Smooth muscle cell (in vitro differentiated cells): Measurements from ENCODE around the gene LENG8. TPM values are rescaled to one million over a fixed set of nuclear protein-coding genes. Genes with fewer than 3 reads are reported as not detected.

Source experiments
- DNase-seq: peaks from one replicate; lab custom pipeline; 2025; ENCODE audit not compliant: unreplicated experiment; lab: John Stamatoyannopoulos, UW
- H2AFZ ChIP-seq: fragments of 200-600 bp; sonication (generic); 2 replicates; pipeline ENCODE4 v1.6.0; 2016; ENCODE audit warnings: antibody characterized with exemption, low read depth, mild to moderate bottlenecking
- H3F3A ChIP-seq: fragments of 200-600 bp; sonication (generic); 2 replicates; pipeline ENCODE4 v1.6.0; 2017; ENCODE audit warnings: antibody characterized with exemption, low read depth
- H3K27ac ChIP-seq: fragments of 200-600 bp; sonication (generic); 2 replicates; pipeline ENCODE4 v1.5.1; 2016; ENCODE audit warnings: low read depth, mild to moderate bottlenecking
- H3K27me3 ChIP-seq: fragments of 200-600 bp; sonication (generic); 2 replicates; pipeline ENCODE4 v1.6.1; 2016; ENCODE audit warnings: low read depth, mild to moderate bottlenecking
- H3K36me3 ChIP-seq: fragments of 200-600 bp; sonication (generic); 2 replicates; pipeline ENCODE4 v1.5.1; 2016; ENCODE audit warnings: low read depth
- H3K4me1 ChIP-seq: fragments of 200-600 bp; sonication (generic); 2 replicates; pipeline ENCODE4 v1.5.1; 2016; ENCODE audit warnings: low read depth
- H3K4me2 ChIP-seq: fragments of 200-600 bp; sonication (generic); 2 replicates; pipeline ENCODE4 v1.6.0; 2016; ENCODE audit warnings: mild to moderate bottlenecking
- H3K4me3 ChIP-seq: fragments of 200-600 bp; sonication (generic); 2 replicates; pipeline ENCODE4 v1.5.1; 2016; ENCODE audit warnings: mild to moderate bottlenecking
- H3K79me2 ChIP-seq: fragments of 200-600 bp; sonication (generic); 2 replicates; pipeline ENCODE4 v1.6.0; 2016; ENCODE audit warnings: low read depth, mild to moderate bottlenecking
- H3K9ac ChIP-seq: fragments of 200-600 bp; sonication (generic); 2 replicates; pipeline ENCODE4 v1.6.0; 2016; ENCODE audit warnings: low read depth
- H3K9me3 ChIP-seq: fragments of 200-600 bp; sonication (generic); replicated peaks from 2 replicates; pipeline ENCODE4 v1.5.1; 2016; ENCODE audit warnings: low read depth
- H4K20me1 ChIP-seq: fragments of 200-600 bp; sonication (generic); 2 replicates; pipeline ENCODE4 v1.6.0; 2016; ENCODE audit warnings: low read depth
- CTCF ChIP-seq: fragments of 200-600 bp; sonication (generic); IDR thresholded peaks from 2 replicates; pipeline ENCODE4 v1.5.1; 2017; ENCODE audit warnings: borderline replicate concordance, mild to moderate bottlenecking, antibody characterized with exemption; ENCODE audit not compliant: insufficient read depth, poor library complexity, severe bottlenecking
- WGBS: methylation state at CpG from one replicate; pipeline ENCODE4 v1.1.7; 2016; ENCODE audit warnings: low lambda C conversion rate; 5-methylcytosine and 5-hydroxymethylcytosine counted together
- polyA plus RNA-seq: library from polyadenylated mRNA; unstranded; fragments of >200 nt; fragmentation: Nextera tagmentation; extraction: Ambion mirVana; gene quantifications from 2 replicates; pipeline ENCODE4 v1.2.1, GENCODE V29; 2016
- total RNA-seq: library from RNA; depleted of rRNA; stranded (reverse); fragments of >200 nt; gene quantifications from 2 replicates; pipeline ENCODE4 v1.2.3, GENCODE V29; 2014

The LENG8 gene
- total and polyA plus RNA-seq, 2 experiments from 2014 or later: 27.6 to 32.9 TPM

- Histone ChIP-seq H4K20me1 (peaks cover 65% of the 10 kb centered on the region), H3K27ac (peak overlapping the region; percentile 90), H3K79me2 (peaks cover 29% of the 10 kb centered on the region), H3F3A (peaks cover 35% of the 10 kb centered on the region), H3K9me3 (no peaks in the 10 kb centered on the region), H3K4me1 (no peaks in the 10 kb centered on the region), H3K9ac (no peak overlapping the region), H3K27me3 (no peaks in the 10 kb centered on the region), H3K4me2 (peak overlapping the region; percentile 98), H3K36me3 (peaks cover 7% of the 10 kb centered on the region), H2AFZ (no peak overlapping the region), H3K4me3 (no peak overlapping the region)
- 70% methylated on average over 3 of the region's 3 CpGs for WGBS
- TF ChIP-seq CTCF: no peak
- no peak for DNase-seq
Observed at GRCh38 chr19:54461613-54462012, 12.6 kb downstream of the LENG8 start.

GRCh38 chr19:54462047-54462654 lies 13.2 kb downstream of the LENG8 start:
- Histone ChIP-seq H3K27ac (peak overlapping the region; percentile 90), H3F3A (peaks cover 35% of the 10 kb centered on the region), H3K4me2 (peak overlapping the region; percentile 98), H4K20me1 (peaks cover 59% of the 10 kb centered on the region), H3K4me3 (peak overlapping the region; percentile 54), H3K4me1 (no peaks in the 10 kb centered on the region), H2AFZ (no peak overlapping the region), H3K9ac (peak overlapping the region; percentile 79), H3K36me3 (peaks cover 4% of the 10 kb centered on the region), H3K79me2 (peaks cover 24% of the 10 kb centered on the region), H3K27me3 (no peaks in the 10 kb centered on the region), H3K9me3 (no peaks in the 10 kb centered on the region)
- 91% methylated on average over 15 of the region's 15 CpGs for WGBS
- TF ChIP-seq CTCF: no peak
- no peak for DNase-seq

- H3K4me3 ChIP-seq: peak overlapping the region; percentile 54
- no peak for TF ChIP-seq CTCF
- H3K27ac ChIP-seq: peak overlapping the region; percentile 90
- peak overlapping the region; percentile 98 for H3K4me2 ChIP-seq
- H3K9ac ChIP-seq: peak overlapping the region; percentile 79
- H3K4me1 ChIP-seq: no peaks in the 10 kb centered on the region
- H4K20me1 ChIP-seq: peaks cover 52% of the 10 kb centered on the region
- peaks cover 28% of the 10 kb centered on the region for H3F3A ChIP-seq
- H2AFZ ChIP-seq: no peak overlapping the region
- DNase-seq: peak; percentile 49
- WGBS: 10% methylated on average over 71 of the region's 91 CpGs
- no peaks in the 10 kb centered on the region for H3K36me3 ChIP-seq
- no peaks in the 10 kb centered on the region for H3K27me3 ChIP-seq
- H3K9me3 ChIP-seq: no peaks in the 10 kb centered on the region
- peaks cover 17% of the 10 kb centered on the region for H3K79me2 ChIP-seq
Observed at GRCh38 chr19:54462655-54463530, 13.9 kb downstream of the LENG8 start.
